Activated CD8-positive, alpha-beta memory T cell treated with anti-CD3 and anti-CD28 coated beads, Interleukin-2, amount 50 U/mL, for 48 hours (primary cell): ENCODE results near the gene DNER.
"Not testable (repeated sequence)": the region's sequence is repeated elsewhere in the genome, so short reads cannot be mapped to it uniquely, and the experiment has no call there.

Source experiments
- DNase-seq: peaks from one replicate; pipeline ENCODE4 v3.0.0-alpha.2; 2020

DNER gene

GRCh38 chr2:229373311-229373710, 341.0 kb downstream of the DNER start:
- not testable (repeated sequence) for DNase-seq

GRCh38 chr2:229372207-229372606, 342.1 kb downstream of the DNER start:
- no peak for DNase-seq

DNA sequence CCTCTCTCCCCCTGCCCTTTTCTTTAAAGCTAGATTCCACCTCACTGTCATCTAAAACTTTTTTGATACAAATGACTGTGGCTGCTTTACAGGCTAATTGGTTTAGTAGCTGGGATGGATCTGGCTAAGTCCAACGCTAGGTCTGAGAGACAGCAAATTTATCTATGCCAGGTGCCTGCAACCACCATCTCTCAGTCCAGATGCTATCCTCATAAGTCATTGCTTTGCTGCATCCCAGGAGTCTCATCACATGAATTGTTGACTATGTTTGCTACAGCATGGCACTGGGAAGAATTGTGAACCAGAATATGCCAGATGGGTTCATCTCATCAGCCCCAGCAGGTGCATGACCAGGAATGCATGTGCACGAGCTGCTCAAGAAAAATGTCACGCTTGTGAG, 343.3 kb downstream of the DNER start:
- DNase-seq: no peak

DNA sequence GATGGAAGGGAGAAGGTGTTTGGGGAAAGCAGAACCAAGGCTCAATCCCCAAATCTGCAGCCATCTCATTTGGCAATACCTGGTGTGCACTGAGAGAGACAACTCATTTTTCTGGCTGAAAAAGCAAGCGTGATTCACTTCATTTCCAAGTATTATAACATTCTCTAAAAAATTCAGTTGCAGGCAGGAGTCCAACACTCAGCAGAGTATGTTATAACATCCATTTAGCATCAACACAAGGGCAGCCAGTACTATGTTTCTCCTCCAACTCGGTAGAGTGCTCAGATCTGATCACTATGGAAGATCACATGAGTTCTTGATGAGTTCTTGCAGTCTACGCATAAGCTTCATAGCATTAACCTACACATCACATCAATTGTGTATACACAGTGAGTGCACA, 343.8 kb downstream of the DNER start:
- no peak for DNase-seq

DNA sequence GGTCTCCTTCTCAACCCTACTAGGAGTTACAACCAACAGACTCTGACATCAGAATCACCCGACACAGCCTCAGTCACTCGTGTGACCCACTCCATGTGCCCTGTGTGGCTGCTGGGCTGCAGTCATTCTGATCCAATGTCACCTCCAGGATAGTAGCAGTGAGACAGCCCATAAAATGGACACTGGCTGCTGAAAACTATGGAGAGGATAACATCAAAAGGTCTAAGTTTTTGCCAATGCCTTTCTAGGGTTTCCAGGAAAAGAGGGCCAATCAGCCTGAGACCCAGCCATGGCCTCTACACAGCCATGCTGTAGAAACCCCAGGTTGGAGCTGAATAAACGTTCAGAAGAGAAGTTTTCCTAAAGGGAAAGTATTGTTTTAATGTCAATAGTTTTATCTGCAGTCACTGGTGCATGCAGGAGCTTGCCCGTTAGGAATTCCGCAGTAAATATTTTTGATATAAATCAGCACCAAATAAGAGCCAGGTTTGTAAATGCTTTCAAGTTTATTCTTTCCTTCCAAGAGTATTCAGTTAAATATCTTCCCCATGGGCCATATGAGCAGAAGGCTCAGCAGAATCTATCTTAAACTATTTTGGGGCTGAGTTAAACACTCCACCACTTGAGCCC, 351.1 kb downstream of the DNER start:
- DNase-seq: no peak

- no peak for DNase-seq
Observed at GRCh38 chr2:229350883-229351282, 363.5 kb downstream of the DNER start.

DNA sequence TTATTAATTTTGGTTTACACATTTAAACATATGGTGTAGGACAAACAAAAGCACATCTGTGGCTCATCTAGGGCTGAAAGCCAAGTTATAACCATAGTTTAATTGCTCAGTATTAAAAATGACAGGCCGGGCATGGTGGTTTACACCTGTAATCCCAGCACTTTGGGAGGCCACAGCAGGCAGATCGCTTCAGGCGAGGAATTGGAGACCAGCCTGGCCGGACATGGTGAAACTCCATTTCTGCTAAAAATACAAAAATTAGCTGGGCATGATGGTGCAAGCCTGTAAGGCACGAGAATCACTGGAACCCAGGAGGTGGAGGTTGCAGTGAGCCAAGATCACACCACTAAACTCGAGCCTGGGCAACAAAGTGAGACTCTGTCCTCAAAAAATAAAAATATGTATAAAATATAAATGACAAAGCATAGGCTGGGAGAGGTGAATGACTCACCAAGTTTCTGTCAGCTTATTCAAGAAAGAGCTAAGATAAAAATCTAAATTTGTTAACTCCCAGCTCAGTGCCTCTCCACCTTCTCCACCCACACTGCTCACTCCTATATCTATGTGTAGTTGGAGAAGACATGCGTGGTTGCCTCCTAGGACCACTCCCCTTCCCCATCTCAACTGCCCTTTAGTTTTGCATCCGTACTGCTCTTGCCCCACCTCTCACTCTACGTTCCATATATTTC, 364.1 kb downstream of the DNER start:
- no peak for DNase-seq

DNA sequence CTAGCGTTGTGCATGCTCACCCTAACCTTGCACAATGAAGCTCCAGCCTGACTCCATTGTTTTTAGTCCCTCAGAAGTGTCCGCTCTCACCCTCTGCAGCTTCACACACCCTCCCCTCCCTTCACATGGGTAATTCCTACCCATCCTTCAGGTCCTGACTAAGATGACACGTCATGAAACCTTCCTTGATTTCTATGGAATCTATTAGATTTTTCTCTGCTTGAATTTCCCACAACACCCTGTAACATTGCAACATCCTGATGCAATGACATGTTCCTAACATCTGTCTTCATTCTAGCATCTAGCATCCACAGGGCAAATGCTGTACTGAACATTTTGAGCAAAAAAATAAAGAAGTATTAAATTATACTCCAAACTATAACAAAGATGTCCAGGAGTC, 366.2 kb downstream of the DNER start:
- no peak for DNase-seq

DNA sequence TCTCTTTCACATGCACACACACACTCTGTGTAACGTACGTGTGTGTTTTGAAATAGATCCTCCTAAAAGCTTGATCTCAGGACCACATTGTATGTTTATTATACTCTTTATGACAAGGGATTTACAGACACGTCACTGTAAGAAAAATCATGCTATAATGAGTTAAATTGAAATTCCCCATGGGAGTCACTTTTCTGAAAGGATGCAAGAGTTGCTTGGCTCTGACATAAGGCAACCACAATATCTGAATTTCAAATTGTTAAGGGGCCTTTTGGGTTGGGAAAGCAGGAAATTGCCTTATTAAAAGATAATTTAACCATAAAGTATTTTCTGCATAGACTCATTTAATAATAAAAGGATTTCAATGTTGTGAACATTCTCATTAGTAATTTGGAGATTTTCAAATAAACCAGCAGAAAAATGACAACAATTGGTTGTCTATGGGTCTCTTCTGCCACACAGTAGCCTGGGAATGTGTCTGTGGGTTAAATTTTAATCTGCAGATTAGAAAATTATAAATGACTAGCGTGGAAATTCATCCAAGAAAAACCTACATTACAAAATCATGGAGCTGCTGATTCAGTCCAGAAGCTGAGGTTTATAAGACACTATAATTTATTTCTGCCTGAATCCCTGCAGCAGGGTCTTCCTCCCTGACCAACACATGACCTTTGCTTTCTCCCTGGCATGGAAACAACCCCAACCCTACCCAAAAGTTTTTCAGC, 367.4 kb downstream of the DNER start:
- no peak for DNase-seq

DNA sequence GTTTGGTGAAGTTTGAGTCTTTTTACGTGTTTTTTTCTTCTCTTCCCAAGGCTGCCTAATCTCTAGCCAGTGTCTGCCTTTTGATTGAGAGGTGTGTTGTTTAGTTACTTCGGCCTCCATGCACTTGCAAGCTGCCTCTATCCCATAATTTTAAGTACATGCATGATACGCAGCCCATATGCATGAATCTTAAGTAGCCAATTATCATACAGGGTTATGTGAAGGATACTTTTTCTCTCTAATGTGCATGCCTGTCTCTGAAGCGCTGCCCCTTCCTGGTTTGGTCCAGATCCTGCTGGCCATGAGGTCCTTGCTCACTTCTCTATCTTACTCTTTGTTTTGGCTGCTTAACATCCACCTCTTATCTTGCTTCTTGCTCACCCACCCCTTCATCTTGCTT, 369.4 kb downstream of the DNER start:
- no peak for DNase-seq

DNA sequence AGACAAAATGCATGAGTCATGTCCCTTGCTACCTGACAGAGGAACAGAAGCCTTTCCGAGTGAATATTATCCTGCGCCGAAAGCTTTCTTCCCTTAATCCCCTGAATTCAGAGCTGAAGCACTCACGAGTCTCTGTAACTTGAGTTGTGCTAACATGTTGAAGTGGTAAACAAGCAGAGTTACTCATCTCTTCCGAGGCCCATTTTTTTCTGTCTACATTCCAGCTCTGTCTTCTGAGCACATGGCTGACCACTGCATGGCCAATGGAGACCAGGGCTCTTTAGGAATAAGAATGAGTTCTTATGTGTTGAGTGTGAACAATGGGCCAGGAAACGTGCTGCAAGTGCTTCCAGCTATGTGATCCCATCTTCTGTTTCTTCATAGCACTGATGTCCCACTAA, 370.2 kb downstream of the DNER start:
- DNase-seq: no peak

DNA sequence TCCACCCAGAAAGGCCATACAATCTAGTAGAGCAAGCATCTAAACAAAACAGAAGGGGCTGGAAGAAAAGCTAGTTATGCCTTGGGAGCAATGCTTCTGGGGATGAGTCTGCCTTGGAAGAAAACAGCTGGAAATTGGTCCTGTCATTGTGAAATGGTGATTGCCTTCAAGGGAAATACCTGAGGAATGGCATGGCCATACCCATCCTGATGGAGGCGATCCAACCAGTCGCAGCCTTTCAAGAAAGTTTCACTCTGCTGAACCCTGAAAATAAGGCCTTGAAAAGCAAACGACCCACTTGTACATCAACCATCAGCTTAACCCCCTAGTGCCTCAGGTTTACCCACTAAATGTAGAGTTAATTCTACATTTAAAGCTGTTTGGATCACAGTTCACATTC, 370.7 kb downstream of the DNER start:
- DNase-seq: no peak

- peak; percentile 49 for DNase-seq
Observed at GRCh38 chr2:229342376-229342775, 372.0 kb downstream of the DNER start.

GRCh38 chr2:229340086-229340760, 374.1 kb downstream of the DNER start:
- DNase-seq: no peak

- no peak for DNase-seq
Observed at GRCh38 chr2:229339618-229340017, 374.7 kb downstream of the DNER start.

DNA sequence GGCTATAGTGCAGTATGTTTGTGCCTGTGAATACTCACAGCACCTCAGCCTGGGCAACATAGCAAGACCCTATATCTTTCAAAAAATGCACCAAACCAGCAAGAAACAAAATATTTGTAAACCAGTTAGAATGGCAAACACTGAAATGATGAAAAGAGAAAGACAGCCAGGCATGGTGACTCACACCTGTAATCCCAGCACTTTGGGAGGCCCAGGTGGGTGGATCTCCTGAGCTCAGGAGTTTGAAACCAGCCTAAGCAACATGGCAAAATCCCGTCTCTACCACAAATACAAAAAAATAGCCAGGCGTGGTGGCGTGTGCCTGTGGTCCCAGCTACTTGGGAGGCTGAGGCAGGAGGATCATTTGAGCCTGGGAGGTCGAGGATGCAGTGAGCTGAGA, 375.2 kb downstream of the DNER start:
- DNase-seq: not testable (repeated sequence)

DNA sequence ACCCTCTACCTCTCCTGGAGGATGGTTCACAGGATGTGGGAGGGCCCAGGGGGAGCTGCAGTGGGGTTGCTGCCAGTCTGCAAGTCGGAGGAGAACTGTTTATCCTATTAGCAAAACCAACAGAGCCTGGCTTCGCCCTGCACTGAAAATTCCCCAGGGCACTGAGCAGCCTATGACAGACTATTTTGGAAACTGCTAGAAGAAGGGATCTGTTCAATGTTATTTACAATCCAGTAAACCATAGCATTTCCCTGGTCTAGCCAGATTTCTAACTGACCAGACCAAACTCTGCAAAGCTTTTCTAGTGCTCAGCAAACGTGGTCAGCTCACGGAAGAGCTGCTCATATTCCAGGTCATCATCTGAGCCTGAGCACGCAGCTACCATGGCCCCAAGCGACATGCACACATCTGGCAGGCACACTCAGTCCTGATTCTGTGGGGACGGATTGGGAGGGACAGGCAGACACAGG, 378.4 kb downstream of the DNER start:
- DNase-seq: no peak

DNA sequence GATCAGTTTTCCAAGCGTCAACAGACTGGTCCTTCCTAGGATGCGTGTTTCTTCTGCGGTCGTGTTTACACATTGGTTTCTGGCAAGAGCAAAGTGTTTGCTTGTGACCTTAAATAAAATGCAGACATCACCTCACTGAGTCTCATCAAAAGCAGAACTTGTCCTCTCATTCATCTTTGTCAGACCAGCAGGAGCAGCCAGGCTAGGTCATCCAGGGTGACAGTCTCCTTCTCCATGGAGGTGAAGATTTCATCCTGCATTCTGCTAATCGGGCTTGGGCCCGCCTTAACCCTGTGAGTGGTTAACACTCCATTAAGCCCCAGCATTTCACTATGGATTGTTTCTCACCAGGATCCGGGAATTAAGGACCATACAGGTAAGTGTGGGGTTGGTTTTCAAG, 379.0 kb downstream of the DNER start:
- no peak for DNase-seq

DNA sequence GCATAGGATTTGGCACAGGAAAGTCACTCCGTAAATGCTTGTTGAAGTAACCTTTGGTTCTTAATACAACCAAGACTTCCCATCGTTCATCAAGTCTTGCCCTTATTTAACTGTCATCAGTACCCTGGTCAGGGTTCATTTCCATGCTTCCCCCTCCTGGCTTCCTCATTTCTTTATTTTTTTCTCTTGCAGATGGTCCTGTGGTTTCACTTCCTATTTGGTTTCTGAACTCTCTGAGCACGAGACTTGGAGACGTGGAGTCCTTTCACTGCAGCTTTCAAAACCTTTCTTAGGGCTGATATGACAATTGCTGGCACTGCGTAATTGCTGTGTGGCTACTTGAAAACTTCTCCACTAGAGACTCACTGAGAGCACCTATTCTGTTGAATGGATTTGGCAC, 383.4 kb downstream of the DNER start:
- DNase-seq: no peak

DNA sequence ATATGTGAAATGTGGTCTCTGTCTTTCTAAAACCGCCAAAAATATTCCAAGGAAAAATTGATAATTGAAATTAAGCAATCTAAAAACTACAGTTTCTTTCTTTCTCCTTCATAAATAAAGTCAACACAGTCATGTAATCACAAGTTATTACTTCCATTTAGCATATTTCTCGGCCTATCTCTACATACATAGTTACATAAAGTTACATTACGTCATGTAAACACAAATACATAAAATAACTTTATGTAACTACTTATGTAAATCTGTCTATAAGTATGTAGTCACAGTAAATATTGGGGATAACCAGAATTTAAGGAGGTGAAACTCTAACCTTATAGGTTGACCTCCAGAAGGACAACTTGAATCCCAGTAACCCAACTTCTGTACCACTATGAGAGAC, 394.8 kb downstream of the DNER start:
- no peak for DNase-seq

DNA sequence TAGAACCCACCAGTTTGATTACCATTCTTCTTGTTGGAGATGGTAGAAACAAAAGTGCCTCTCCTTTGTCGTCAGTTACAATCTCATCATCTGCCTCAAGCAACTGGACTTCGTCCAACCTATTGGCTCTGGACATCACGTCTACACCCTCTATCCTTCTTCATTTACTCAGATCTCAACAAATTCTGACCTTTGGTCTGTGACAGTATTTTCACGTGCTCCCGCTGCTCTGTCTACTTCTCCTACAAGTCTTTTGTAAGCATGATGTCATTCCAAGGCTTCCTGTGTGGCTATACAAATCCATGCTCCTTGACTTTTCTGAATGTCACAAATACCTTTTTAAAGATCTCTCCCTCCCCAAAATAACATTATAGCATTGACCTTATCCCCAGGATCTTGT, 400.2 kb downstream of the DNER start:
- no peak for DNase-seq

DNA sequence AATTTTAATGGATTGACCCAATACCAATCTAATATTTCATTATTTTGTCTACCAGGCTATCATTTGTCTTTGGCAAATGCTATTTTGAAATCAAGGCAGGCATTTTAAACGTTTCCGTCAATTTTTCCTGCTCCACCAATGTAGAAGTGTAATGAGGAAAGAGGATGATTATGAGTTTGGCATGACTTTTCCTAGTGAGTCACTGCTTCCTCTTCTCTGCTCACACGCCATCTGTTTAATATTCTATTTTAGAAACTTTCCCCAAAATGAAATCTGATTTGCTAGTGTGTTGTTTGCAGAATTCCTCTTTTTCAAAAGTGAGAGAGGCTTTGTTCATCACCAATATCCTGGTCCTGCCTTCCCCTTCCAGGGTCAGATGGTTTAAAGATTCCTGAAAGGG, 400.8 kb downstream of the DNER start:
- DNase-seq: no peak
